Measurements from ENCODE around the gene MEIS1. TPM values are rescaled to one million over a fixed set of nuclear protein-coding genes. Genes with fewer than 3 reads are reported as not detected.

Gene MEIS1
- total and polyA plus RNA-seq, 2 of the 8 experiments (the other 6 are each of a cell fraction or from before 2014, with no cell fraction given) = 0.17 to 1.2 TPM

GRCh38 chr2:66466433-66466832 is 31.5 kb downstream of the MEIS1 start (continued):
- TF ChIP-seq CHD7 (IDR thresholded peaks at IDR 0.05; ENCODE audit: insufficient replicate concordance, low read length) (no peak), POLR2A (IDR thresholded peaks at IDR 0.05; ENCODE audit: control extremely low read depth in 1 of 2, low read depth in 2 of 2, low read length in 2 of 2) (no peak), EGR1 (IDR thresholded peaks at IDR 0.05; ENCODE audit: borderline replicate concordance, low read depth, low read length) (no peak), MAX (IDR thresholded peaks at IDR 0.05) (no peak), GABPA (IDR thresholded peaks at IDR 0.05; ENCODE audit: borderline replicate concordance, insufficient read depth, low read length) (no peak), HDAC2 (IDR thresholded peaks at IDR 0.05; ENCODE audit: borderline replicate concordance in 1 of 2, low read depth in 2 of 2, low read length in 2 of 2) (no peak), SP2 (IDR thresholded peaks at IDR 0.05; ENCODE audit: low read length) (no peak), BACH1 (IDR thresholded peaks at IDR 0.05; ENCODE audit: low read length) (no peak)

Measured in H1 (cell line).